Effector CD4-positive, alpha-beta T cell (primary cell): Measurements from ENCODE around the gene AVP.

ENCODE experiments used
- DNase-seq: peaks from one replicate; pipeline ENCODE4 v3.0.0-alpha.2; 2020

Gene AVP

GRCh38 chr20:3109350-3110302 lies 25.1 kb upstream of the AVP start:
- no peak for DNase-seq

- no peak for DNase-seq
Observed at GRCh38 chr20:3107464-3108025, 23.0 kb upstream of the AVP start.

- no peak for DNase-seq
Observed at GRCh38 chr20:3106658-3107463, 22.3 kb upstream of the AVP start.

- no peak for DNase-seq
Observed at GRCh38 chr20:3106185-3106584, 21.7 kb upstream of the AVP start.

- no peak for DNase-seq
Observed at GRCh38 chr20:3105256-3106137, 21.0 kb upstream of the AVP start.

- DNase-seq: no peak
Observed at GRCh38 chr20:3103369-3104032, 19.0 kb upstream of the AVP start.

- no peak for DNase-seq
Observed at GRCh38 chr20:3102575-3103368, 18.2 kb upstream of the AVP start.

GRCh38 chr20:3101737-3102574 lies 17.4 kb upstream of the AVP start:
- peak; percentile 30 for DNase-seq

- no peak for DNase-seq
Observed at GRCh38 chr20:3101251-3101650, 16.7 kb upstream of the AVP start.

- DNase-seq: no peak
Observed at GRCh38 chr20:3100480-3100879, 16.0 kb upstream of the AVP start.

GRCh38 chr20:3094848-3095629 lies 10.5 kb upstream of the AVP start:
- DNase-seq: no peak

GRCh38 chr20:3093861-3094361 lies 9.4 kb upstream of the AVP start:
- peak; percentile 35 for DNase-seq

GRCh38 chr20:3092611-3093379 lies 8.3 kb upstream of the AVP start:
- DNase-seq: peak; percentile 52

GRCh38 chr20:3090565-3090964 lies 6.0 kb upstream of the AVP start:
- DNase-seq: no peak

- DNase-seq: no peak
Observed at GRCh38 chr20:3088031-3088430, 3.5 kb upstream of the AVP start.

GRCh38 chr20:3085571-3086072 lies 1.1 kb upstream of the AVP start:
- DNase-seq: no peak

GRCh38 chr20:3084986-3085360 lies 449 bp upstream of the AVP start:
- no peak for DNase-seq
